AG20443 (cell line): ENCODE data around the gene SPDYE2B.
"Not testable (repeated sequence)": the region's sequence is repeated elsewhere in the genome, so short reads cannot be mapped to it uniquely, and the experiment has no call there.

Source experiments
- DNase-seq: peaks from one replicate; pipeline ENCODE4 v3.0.0; 2012; ENCODE audit warnings: low spot score, mixed read lengths

SPDYE2B gene

DNA sequence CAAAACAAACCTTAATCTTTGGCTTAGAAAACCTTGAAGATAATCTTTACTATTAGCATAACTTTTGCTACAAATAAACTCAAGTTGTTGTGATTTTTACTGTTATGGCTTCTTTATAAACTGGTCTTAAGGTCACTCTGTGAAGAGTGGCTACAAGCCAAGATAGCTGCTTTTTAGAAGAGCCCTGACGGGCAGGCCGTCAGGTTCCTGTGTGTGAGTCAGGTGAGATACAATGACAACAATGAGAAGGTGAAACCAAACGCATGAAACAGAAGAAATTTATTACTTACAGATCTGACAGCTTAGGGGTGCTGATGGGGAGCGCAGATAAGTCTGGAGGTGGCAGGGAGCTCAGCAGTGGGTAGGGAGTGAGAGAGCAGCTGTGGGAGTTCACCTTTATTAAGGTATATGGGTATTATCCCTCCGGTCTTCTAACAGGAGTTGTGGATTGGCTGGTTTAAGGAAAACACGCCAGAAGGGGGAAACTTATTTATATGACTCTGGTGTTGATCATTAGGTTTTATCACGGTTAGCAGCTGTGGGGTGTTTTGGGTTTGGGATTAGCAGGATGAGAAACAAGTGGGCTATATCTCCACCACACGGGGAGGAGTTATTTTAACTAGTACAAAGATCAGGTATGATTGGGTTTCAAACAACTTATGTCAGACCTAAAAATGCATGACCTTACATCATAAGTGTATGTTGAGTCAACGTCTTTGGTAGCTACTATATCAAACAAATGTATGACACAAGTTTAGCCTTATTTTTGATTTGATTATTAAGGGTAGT is 49.0 kb downstream of the SPDYE2B start:
- DNase-seq: not testable (repeated sequence)
